HG02678 (cell line): ENCODE data around the gene PDXK.

Experiments used
- ATAC-seq: cut with Tn5 transposase; IDR thresholded peaks from one replicate; pipeline ENCODE4 v1.9.1; 2021; ENCODE audit warnings: mild to moderate bottlenecking, moderate library complexity; ENCODE audit not compliant: unreplicated experiment

The PDXK gene

GRCh38 chr21:43740497-43741156, 21.7 kb downstream of the PDXK start:
- ATAC-seq: no peak

GRCh38 chr21:43741423-43742096, 22.6 kb downstream of the PDXK start:
- ATAC-seq: no peak

- no peak for ATAC-seq
Measured at GRCh38 chr21:43743947-43744346, 25.0 kb downstream of the PDXK start.

GRCh38 chr21:43744725-43745124, 25.8 kb downstream of the PDXK start:
- no peak for ATAC-seq

DNA sequence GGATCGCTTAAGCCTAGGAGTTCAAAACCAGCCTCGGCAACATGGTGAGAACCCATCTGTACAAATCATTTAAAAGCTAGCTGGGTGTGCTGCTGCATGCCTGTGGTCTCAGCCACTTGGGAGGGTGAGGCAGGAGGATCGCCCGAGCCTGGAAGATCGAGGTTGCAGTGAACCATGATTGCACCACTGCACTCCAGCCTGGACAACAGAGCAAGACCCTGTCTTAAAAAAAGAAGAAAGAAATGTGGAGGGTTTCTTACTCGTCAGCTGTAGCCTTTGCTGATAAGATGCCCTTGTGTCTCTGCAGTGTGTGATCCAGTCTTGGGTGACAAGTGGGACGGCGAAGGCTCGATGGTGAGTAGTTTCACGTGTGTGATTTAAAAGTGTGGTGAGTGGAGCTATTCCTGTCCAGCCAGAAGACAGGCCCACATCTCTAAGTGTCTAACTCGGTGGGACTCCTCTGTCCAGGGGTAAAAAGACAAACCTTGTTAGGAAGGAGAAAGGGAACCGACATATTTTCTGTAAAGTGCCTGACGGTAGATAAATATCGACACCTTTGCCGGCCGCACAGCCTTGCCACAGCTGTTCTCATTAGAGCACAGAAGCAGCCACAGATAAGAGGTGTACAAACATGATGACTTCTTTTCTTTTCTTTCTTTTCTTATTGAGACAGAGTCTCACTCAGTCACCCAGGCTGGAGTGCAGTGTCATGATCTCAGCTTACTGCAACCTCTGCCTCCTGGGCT, 27.0 kb downstream of the PDXK start:
- no peak for ATAC-seq

DNA sequence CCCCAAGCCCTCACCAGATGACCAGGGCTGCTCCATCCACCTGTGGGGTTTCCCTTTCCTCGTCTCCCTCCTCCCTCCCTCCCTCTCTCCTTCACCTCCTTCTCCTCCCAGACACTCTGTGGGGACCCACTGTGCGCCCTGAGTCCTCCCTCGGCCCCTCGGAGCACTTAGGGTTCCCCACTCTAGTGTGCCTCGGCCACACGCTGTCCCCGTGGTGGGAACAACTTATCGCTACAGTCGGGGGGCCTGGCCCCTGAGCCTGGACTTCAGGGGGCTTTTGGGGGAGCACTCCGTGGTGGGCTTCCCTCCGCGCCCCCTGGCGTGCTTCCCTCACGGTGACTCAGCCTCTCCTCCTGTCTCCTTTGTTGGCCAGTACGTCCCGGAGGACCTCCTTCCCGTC, 29.7 kb downstream of the PDXK start:
- no peak for ATAC-seq

- no peak for ATAC-seq
Measured at GRCh38 chr21:43749651-43750262, 30.8 kb downstream of the PDXK start.

DNA sequence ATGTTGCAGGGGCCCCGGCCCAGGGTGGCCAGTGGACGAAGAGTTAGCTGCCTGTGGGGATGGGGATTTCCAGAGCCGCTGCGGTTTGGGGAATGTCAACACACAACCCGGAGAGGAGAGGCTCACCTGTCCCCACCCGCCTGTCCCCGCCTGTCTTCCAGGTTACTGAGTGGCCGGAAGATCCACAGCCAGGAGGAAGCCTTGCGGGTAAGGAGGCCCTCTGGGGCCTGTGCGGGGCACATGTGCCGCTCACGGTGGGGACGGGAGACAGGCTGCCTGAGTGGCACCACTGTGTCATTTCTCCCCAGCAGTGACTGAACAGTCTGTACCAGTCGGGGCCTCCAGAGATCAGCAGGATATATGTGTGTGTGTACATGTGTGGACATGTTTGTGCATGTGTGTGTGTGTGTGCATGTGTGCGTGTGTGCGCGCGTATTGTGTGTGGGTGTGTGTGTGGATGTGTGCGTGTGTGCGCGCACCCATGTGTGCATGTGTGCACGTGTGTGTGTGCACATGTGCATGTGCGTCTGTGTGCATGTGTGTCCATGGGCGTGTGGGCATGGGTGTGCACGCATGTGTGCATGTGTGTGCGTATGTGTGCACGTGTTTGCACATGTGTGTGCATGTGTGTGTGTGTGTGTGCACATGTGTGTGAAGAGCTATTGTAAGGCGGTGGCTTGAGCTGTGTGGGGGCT, 31.6 kb downstream of the PDXK start:
- no peak for ATAC-seq

DNA sequence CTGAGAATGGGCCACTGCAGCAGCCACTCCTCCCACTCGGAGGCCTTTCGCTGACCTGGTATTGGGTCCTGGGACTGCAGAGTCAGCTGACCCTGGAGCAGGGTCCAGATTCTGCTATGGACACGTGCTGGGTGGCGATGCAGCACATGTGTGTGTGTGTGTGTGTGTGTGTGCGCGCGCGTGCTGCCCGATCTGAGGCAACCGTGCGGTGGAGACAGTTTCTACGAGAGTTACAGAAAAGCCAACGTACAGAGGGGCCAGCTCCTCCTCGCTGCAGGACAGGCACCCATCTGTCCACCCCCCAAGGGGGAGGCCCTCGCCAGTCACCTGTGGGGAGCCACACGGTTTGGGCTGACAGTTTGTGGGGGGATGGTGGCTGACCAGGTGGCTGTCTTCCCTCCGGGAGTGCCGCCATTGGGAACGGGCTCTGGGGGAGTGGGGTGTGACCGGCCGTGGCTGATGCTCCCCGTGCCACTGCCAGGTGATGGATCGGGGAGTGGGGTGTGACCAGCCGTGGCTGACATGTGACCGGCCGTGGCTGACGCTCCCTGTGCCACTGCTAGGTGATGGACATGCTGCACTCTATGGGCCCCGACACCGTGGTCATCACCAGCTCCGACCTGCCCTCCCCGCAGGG, 33.1 kb downstream of the PDXK start:
- no peak for ATAC-seq

GRCh38 chr21:43752758-43753438, 34.0 kb downstream of the PDXK start:
- no peak for ATAC-seq

- no peak for ATAC-seq
Measured at GRCh38 chr21:43753439-43753799, 34.5 kb downstream of the PDXK start.

DNA sequence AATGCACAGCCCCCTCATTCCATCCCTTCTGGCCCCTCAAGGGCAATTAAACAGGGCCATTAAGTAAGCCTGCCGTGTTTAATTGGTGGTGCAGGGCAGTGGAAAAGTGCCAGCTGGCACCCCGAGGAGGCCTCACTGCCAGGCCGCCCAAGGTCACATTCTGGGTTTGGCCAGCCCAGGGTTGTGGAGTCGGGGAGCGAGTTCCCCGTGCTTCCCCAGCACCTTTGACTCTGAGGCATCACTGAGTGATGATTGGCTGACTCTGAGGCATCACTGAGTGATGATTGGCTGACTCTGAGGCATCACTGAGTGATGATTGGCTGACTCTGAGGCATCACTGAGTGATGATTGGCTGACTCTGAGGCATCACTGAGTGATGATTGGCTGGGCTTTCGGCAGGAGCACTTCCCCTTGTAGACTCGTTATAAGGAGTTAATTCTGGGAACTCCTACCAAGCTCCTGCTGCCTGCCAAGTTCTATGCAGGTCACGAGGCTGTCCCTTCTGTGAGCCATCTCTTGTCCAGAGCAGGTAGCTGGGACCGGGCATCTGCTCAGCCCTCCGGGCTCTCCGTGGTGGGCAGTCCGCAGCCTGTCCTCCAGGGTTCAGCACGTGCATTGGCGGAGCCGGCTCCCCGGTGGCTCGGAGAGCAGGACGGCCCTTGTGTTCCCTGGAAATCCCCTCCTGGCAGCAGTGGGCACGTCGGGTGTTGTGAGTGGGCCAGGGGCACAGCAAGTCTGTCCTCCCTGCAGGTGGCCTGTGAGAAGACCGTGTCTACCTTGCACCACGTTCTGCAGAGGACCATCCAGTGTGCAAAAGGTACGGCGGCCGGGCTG, 36.2 kb downstream of the PDXK start:
- no peak for ATAC-seq

DNA sequence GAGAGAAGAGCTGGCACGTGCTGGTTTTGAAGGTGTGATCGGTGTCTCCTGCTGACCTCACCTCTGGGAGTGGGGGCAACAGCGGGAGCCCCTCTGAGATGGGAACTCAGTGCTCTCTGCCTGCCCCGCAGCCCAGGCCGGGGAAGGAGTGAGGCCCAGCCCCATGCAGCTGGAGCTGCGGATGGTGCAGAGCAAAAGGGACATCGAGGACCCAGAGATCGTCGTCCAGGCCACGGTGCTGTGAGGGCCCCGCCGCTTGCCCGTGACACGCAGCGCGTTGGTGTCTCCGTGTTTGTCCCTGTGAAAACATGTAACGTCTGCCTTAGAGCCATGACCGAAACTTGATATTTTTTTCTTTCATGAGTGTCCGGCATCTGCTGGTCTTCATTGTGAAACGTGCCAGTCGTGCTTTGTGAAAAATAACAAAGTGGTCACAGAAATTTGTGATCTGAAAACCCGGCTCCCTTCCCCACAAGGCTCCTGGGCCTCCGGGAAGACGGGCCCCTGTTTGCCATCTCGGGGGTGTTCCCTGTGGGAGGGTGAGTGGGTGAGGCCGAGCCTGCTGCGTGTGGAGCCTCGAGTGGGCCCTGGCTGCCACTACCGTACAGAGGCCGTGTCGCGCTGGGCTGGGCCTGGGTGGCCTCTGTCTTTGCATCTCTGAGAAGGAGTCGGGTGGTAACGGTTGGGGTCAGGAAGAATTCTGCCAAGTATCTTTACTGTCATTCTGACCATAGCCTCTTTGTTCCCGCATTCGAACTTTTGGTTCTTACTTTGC, 37.1 kb downstream of the PDXK start:
- ATAC-seq: no peak

GRCh38 chr21:43757601-43758000, 38.7 kb downstream of the PDXK start:
- ATAC-seq: no peak

DNA sequence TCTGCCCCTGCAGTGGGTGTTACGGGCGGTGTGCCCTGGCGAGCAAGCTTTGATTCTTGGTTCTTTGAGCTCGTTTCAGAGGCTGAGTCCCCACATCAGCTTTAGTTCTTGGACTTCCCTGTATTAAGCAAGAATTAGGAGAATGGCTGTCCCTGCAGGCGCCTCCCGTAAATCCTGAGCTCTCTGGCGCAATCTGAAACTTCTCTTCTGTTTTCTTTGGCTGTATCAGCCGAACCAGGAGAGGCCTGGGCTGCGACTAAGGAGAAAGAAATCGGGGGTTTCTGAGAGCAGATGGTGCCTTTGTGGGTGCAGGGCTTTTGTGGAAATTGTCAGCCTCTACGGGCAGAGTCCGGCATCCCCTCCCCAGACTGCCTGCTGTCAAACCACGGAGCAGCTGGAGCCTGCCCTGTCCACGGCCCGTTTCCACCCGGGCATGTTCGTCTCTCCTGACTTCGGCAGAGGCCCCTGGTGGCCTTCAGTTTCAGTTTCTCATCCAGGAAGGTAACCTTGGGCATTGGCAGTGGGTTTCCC, 39.2 kb downstream of the PDXK start:
- no peak for ATAC-seq

- ATAC-seq: no peak
Measured at GRCh38 chr21:43758811-43759210, 39.9 kb downstream of the PDXK start.

DNA sequence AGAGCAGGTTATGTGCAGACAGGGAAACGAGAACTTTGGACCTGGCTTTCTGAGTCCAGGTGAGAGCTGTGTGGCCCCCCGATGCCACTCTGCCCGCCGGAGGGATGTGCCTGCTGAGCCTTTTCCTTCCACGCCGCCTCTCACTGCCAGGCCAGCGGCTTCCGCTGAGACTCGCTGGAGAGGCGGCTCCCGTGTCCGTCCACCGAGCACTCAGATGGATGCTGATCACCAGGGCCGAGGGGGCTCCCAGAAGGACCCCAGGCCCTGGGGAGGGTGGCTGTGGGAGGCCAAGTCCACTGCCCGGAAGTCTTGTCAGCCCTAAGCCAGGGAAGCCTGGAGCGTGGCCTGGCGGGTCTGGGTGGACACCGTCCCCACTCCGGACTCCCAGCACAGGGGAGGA, 40.7 kb downstream of the PDXK start:
- no peak for ATAC-seq

- ATAC-seq: no peak
Measured at GRCh38 chr21:43760391-43760958, 41.5 kb downstream of the PDXK start.
